IMR-90 (cell line): ENCODE data around the gene TIGAR. TPM values are rescaled to one million over a fixed set of nuclear protein-coding genes. Genes with fewer than 3 reads are reported as not detected.
A peak's percentile ranks its signal among the peaks of the same experiment; 100 is the strongest.

Experiments used
- ATAC-seq: fragments of 200-7000 bp; cut with Tn5 transposase; 2 replicates; pipeline ENCODE4 v1.9.1; 2020; ENCODE audit warnings: low read depth, mild to moderate bottlenecking, moderate library complexity
- BruUV-seq: library from RNA; stranded (reverse); fragments of 400-500 nt; replicated peaks from 2 replicates; lab custom pipeline; 2021; lab: Mats Ljungman, UMichigan
- CTCF ChIA-PET: fragments of 300-600 bp; formaldehyde crosslinking; extraction: SDS; loops from one replicate; lab custom pipeline; 2021; ENCODE audit warnings: antibody characterized with exemption; lab: Yijun Ruan, JAX
- POLR2A ChIA-PET: fragments of 300-600 bp; sonication (Branson Sonifier 250); formaldehyde crosslinking; loops from one replicate; lab custom pipeline; 2022; ENCODE audit warnings: antibody characterized with exemption; ENCODE audit not compliant: unreplicated experiment; lab: Charles Lee
- DNase-seq: peaks from one replicate; pipeline ENCODE4 v3.0.0; 2013
- H2AFZ ChIP-seq: replicated peaks from 2 replicates; pipeline ENCODE3; 2013; ENCODE audit warnings: low read length, mild to moderate bottlenecking; ENCODE audit not compliant: poor library complexity
- H2AK5ac ChIP-seq: 2 replicates; pipeline ENCODE4 v1.6.1; 2013; ENCODE audit warnings: low read depth, low read length, inconsistent platforms
- H2AK9ac ChIP-seq: replicated peaks from 2 replicates; pipeline ENCODE3; 2013; ENCODE audit warnings: mild to moderate bottlenecking, low read depth, low read length, moderate library complexity; ENCODE audit not compliant: poor library complexity
- H2BK120ac ChIP-seq: 2 replicates; pipeline ENCODE4 v1.6.1; 2013; ENCODE audit warnings: low read depth, low read length, inconsistent platforms
- H2BK15ac ChIP-seq: 3 replicates; pipeline ENCODE4 v1.6.1; 2013; ENCODE audit warnings: low read depth, low read length, inconsistent platforms
- H2BK20ac ChIP-seq: 2 replicates; pipeline ENCODE4 v1.6.1; 2013; ENCODE audit warnings: low read depth, mild to moderate bottlenecking, inconsistent platforms, low read length, moderate library complexity
- H2BK5ac ChIP-seq: 2 replicates; pipeline ENCODE4 v1.6.1; 2013; ENCODE audit warnings: mild to moderate bottlenecking, low read depth, low read length, inconsistent platforms; ENCODE audit not compliant: poor library complexity, severe bottlenecking
- H3K14ac ChIP-seq: replicated peaks from 2 replicates; pipeline ENCODE4 v1.6.1; 2013; ENCODE audit warnings: low read depth, low read length, inconsistent platforms
- H3K18ac ChIP-seq: 2 replicates; pipeline ENCODE4 v1.6.1; 2013; ENCODE audit warnings: low read depth, low read length, control low read depth
- H3K23ac ChIP-seq: 2 replicates; pipeline ENCODE4 v1.6.1; 2013; ENCODE audit warnings: low read depth, low read length, inconsistent platforms
- H3K27ac ChIP-seq: 2 replicates; pipeline ENCODE4 v1.5.1; 2013; ENCODE audit warnings: mild to moderate bottlenecking, control low read depth, low read length; ENCODE audit not compliant: insufficient read depth
- H3K27me3 ChIP-seq: 2 replicates; pipeline ENCODE4 v1.6.1; 2013; ENCODE audit warnings: low read length; ENCODE audit not compliant: control insufficient read depth, insufficient read depth
- H3K36me3 ChIP-seq: 2 replicates; pipeline ENCODE4 v1.6.1; 2013; ENCODE audit warnings: low read length, mixed read lengths; ENCODE audit not compliant: control insufficient read depth, insufficient read depth
- H3K4ac ChIP-seq: 2 replicates; pipeline ENCODE4 v1.6.1; 2013; ENCODE audit warnings: low read depth, low read length, inconsistent platforms
- H3K4me1 ChIP-seq: 2 replicates; pipeline ENCODE4 v1.6.1; 2013; ENCODE audit warnings: low read length, mixed read lengths; ENCODE audit not compliant: control insufficient read depth, insufficient read depth
- H3K4me2 ChIP-seq: 2 replicates; pipeline ENCODE4 v1.6.1; 2013; ENCODE audit warnings: low read depth, mild to moderate bottlenecking, control low read depth, low read length, moderate library complexity
- H3K4me3 ChIP-seq: 2 replicates; pipeline ENCODE4 v1.5.1; 2013; ENCODE audit warnings: low read depth, mild to moderate bottlenecking, control low read depth, low read length, moderate library complexity; ENCODE audit not compliant: insufficient read depth
- H3K56ac ChIP-seq: 2 replicates; pipeline ENCODE4 v1.6.1; 2013; ENCODE audit warnings: low read length, inconsistent platforms; ENCODE audit not compliant: insufficient read depth; ENCODE audit errors: extremely low read depth
- H3K79me1 ChIP-seq, 2 experiments: 2 replicates each; pipeline ENCODE4 v1.6.1; 2013; ENCODE audit warnings: low read length in 2 of 2, inconsistent platforms in 1 of 2, low read depth in 1 of 2
- H3K9ac ChIP-seq: 2 replicates; pipeline ENCODE4 v1.6.1; 2013; ENCODE audit warnings: low read depth, low read length, control low read depth
- H3K9me1 ChIP-seq: 2 replicates; pipeline ENCODE4 v1.6.1; 2013; ENCODE audit warnings: low read length, inconsistent platforms; ENCODE audit not compliant: insufficient read depth
- H3K9me3 ChIP-seq: 2 replicates; pipeline ENCODE4 v1.6.1; 2013; ENCODE audit warnings: low read length; ENCODE audit not compliant: control insufficient read depth, insufficient read depth
- H4K20me1 ChIP-seq: 2 replicates; pipeline ENCODE4 v1.6.1; 2013; ENCODE audit warnings: low read length, inconsistent platforms; ENCODE audit not compliant: insufficient read depth
- H4K5ac ChIP-seq: 2 replicates; pipeline ENCODE4 v1.6.1; 2013; ENCODE audit warnings: mild to moderate bottlenecking, low read depth, low read length, control low read depth
- H4K8ac ChIP-seq, 2 experiments: 2 replicates each; pipeline ENCODE4 v1.6.1; 2013; ENCODE audit warnings: low read depth in 2 of 2, low read length in 2 of 2, control low read depth in 1 of 2, inconsistent platforms in 1 of 2
- H4K91ac ChIP-seq: 2 replicates; pipeline ENCODE4 v1.6.1; 2013; ENCODE audit warnings: low read depth, low read length, inconsistent platforms; ENCODE audit not compliant: insufficient read depth
- BHLHE40 ChIP-seq: fragments of 150-350 bp; IDR thresholded peaks from 2 replicates; pipeline ENCODE4 v1.6.1; 2016; ENCODE audit warnings: mild to moderate bottlenecking, low read depth, low read length
- CEBPB ChIP-seq: IDR thresholded peaks from 2 replicates; pipeline ENCODE4 v1.6.1; 2012; ENCODE audit warnings: low read depth, low read length, improper control_type of control experiment
- CHD1 ChIP-seq: IDR thresholded peaks from 2 replicates; pipeline ENCODE4 v1.6.1; 2012; ENCODE audit warnings: low read depth, low read length, improper control_type of control experiment
- CTCF ChIP-seq: conservative IDR thresholded peaks from 2 replicates; pipeline ENCODE4 v1.5.1; 2012; ENCODE audit warnings: mild to moderate bottlenecking, low read depth, low read length, improper control_type of control experiment
- ELK1 ChIP-seq: fragments of 150-350 bp; IDR thresholded peaks from 2 replicates; pipeline ENCODE4 v1.6.1; 2016; ENCODE audit warnings: low read depth, mild to moderate bottlenecking, low read length, moderate library complexity, borderline replicate concordance
- FOS ChIP-seq: fragments of 150-350 bp; IDR thresholded peaks from 2 replicates; pipeline ENCODE4 v1.6.1; 2016; ENCODE audit warnings: low read depth, low read length
- MAFK ChIP-seq: IDR thresholded peaks from 2 replicates; pipeline ENCODE4 v1.6.1; 2012; ENCODE audit warnings: low read depth, low read length, improper control_type of control experiment
- MAZ ChIP-seq: IDR thresholded peaks from 2 replicates; pipeline ENCODE4 v1.6.1; 2012; ENCODE audit warnings: low read depth, mild to moderate bottlenecking, low read length, improper control_type of control experiment, moderate library complexity, borderline replicate concordance
- MXI1 ChIP-seq: IDR thresholded peaks from 2 replicates; pipeline ENCODE4 v1.6.1; 2012; ENCODE audit warnings: low read depth, mild to moderate bottlenecking, low read length, moderate library complexity, borderline replicate concordance
- NFE2L2 ChIP-seq: fragments of 150-350 bp; IDR thresholded peaks from 2 replicates; pipeline ENCODE4 v1.6.1; 2016; ENCODE audit warnings: low read depth, mild to moderate bottlenecking, low read length
- POLR2A ChIP-seq: IDR thresholded peaks from 2 replicates; pipeline ENCODE4 v1.6.1; 2012; ENCODE audit warnings: mild to moderate bottlenecking, low read depth, low read length
- RAD21 ChIP-seq: IDR thresholded peaks from 2 replicates; pipeline ENCODE4 v1.6.1; 2012; ENCODE audit warnings: low read length, improper control_type of control experiment
- RFX5 ChIP-seq: IDR thresholded peaks from 2 replicates; pipeline ENCODE4 v1.8.0; 2012; ENCODE audit warnings: low read depth, mild to moderate bottlenecking, low read length, moderate library complexity
- SMC3 ChIP-seq: fragments of 150-350 bp; IDR thresholded peaks from 2 replicates; pipeline ENCODE4 v1.6.1; 2016; ENCODE audit warnings: low read depth, mild to moderate bottlenecking, antibody characterized with exemption, low read length, moderate library complexity
- USF2 ChIP-seq: fragments of 150-350 bp; IDR thresholded peaks from 2 replicates; pipeline ENCODE4 v1.6.1; 2017; ENCODE audit warnings: mild to moderate bottlenecking, antibody characterized with exemption, low read length, low read depth
- WGBS, 2 experiments: methylation state at CpG; one replicate each; pipeline versions ENCODE4 v1.1.5 to v1.1.7; 2013; ENCODE audit warnings: missing lambda C conversion rate in 2 of 2; ENCODE audit not compliant: insufficient read length in 1 of 2; ENCODE audit errors: extremely low coverage in 2 of 2; 5-methylcytosine and 5-hydroxymethylcytosine counted together
- dilution Hi-C: fragments of 300-500 bp; cut with HindIII; formaldehyde crosslinking; loops from one replicate; pipeline ENCODE4 v1.14.3; 2018; ENCODE audit warnings: low sequenced_read_pairs; ENCODE audit not compliant: unreplicated experiment
- in situ Hi-C: fragments of 300-500 bp; cut with MboI; formaldehyde crosslinking; loops from 3 replicates; pipeline ENCODE4 v1.14.3; 2019; ENCODE audit warnings: low sequenced_read_pairs, inconsistent platforms, mixed read lengths
- intact Hi-C: fragments of 100-400 bp; cut with micrococcal nuclease; formaldehyde crosslinking; loops from 2 replicates; pipeline ENCODE4 v1.10.0; 2022
- polyA plus RNA-seq, 3 experiments: library from polyadenylated mRNA; depleted of rRNA; stranded (reverse); fragments of >200 nt; gene quantifications; 2 replicates each; pipeline ENCODE4 v1.2.3, GENCODE V29; 2012; ENCODE audit warnings: low replicate concordance in 1 of 3
- total RNA-seq: library from RNA; depleted of rRNA; stranded (reverse); fragments of >200 nt; gene quantifications from 2 replicates; pipeline ENCODE4 v1.2.3, GENCODE V29; 2012

Gene TIGAR
- total and polyA plus RNA-seq, 2 of the 4 experiments (the other 2 are of a cell fraction) = 7.3 to 13.7 TPM

GRCh38 chr12:4379405-4379804, 58.4 kb downstream of the TIGAR start, which contains the start of gene FGF23:
TSS of gene FGF23 (minus strand) at chr12:4379712. CDS start at chr12:4379582, 130 bp downstream.
- H3K56ac ChIP-seq = no peak within 1 kb of the TSS
- no TSS peak for BruUV-seq
- H4K5ac ChIP-seq = no peak within 1 kb of the TSS
- H3K4me2 ChIP-seq = no peak within 1 kb of the TSS
- no peak within 1 kb of the TSS for H3K18ac ChIP-seq
- TF ChIP-seq MAZ = no peak
- TF ChIP-seq SMC3 = no peak
- TF ChIP-seq FOS = no peak
- TF ChIP-seq USF2 = no peak
- TF ChIP-seq BHLHE40 = no peak
- no peak for TF ChIP-seq RAD21
- TF ChIP-seq RFX5 = no peak
- no peak for TF ChIP-seq NFE2L2
- no peak for TF ChIP-seq POLR2A
- TF ChIP-seq CTCF = no peak
- TF ChIP-seq MAFK = no peak
- TF ChIP-seq ELK1 = no peak
- TF ChIP-seq MXI1 = no peak
- TF ChIP-seq CEBPB = no peak
- TF ChIP-seq CHD1 = no peak
- H2AK5ac ChIP-seq = no peak within 1 kb of the TSS
- no peaks in the 10 kb centered on the region for H3K79me1 ChIP-seq
- peak; percentile 87; the same call in 1 of the 2 replicates for ATAC-seq
- no peak within 1 kb of the TSS for H3K4ac ChIP-seq
- H3K4me1 ChIP-seq = no peaks in the 10 kb centered on the region
- DNase-seq = peak; percentile 41
- no peak within 1 kb of the TSS for H3K23ac ChIP-seq
- intact Hi-C loops (no loop called here), dilution Hi-C loops (no loop called here), in situ Hi-C loops (no loop called here)
- H3K36me3 ChIP-seq = no peaks in the 10 kb centered on the region
- H4K20me1 ChIP-seq = no peaks in the 10 kb centered on the region
- no peak within 1 kb of the TSS for H3K9ac ChIP-seq
- H3K14ac ChIP-seq = no peak within 1 kb of the TSS
- POLR2A ChIA-PET = no interaction called here
- H2AK9ac ChIP-seq = no peak within 1 kb of the TSS
- H3K27ac ChIP-seq = no peak within 1 kb of the TSS
- H2AFZ ChIP-seq = peak within 1 kb of the TSS; percentile 56
- no peak within 1 kb of the TSS for H4K91ac ChIP-seq
- H3K4me3 ChIP-seq = no peak within 1 kb of the TSS
- CTCF ChIA-PET = no interaction called here
- H2BK20ac ChIP-seq = no peak within 1 kb of the TSS
- H2BK120ac ChIP-seq = no peak within 1 kb of the TSS
- WGBS, 2 experiments = 3% methylated on average over 4 of the region's 7 CpGs; no CpG with 5 or more reads in 1 of the 2 experiments
- no peaks in the 10 kb centered on the region for H3K9me3 ChIP-seq
- H3K27me3 ChIP-seq = peaks cover 9% of the 10 kb centered on the region
- H4K8ac ChIP-seq = no peak within 1 kb of the TSS
- no peak within 1 kb of the TSS for H2BK5ac ChIP-seq
- no peak within 1 kb of the TSS for H2BK15ac ChIP-seq
- H3K9me1 ChIP-seq = no peaks in the 10 kb centered on the region
